Effector memory CD8-positive, alpha-beta T cell (primary cell): ENCODE data around the gene PPP1R14D.

ENCODE experiments used
- ATAC-seq: fragments of 150-1000 bp; cut with Tn5 transposase; replicated peaks from 2 replicates; pipeline ENCODE4 v1.10.0; 2021; ENCODE audit warnings: mild to moderate bottlenecking, moderate library complexity
- DNase-seq, 3 experiments: peaks; one replicate each; pipeline ENCODE4 v3.0.0; 2021
- H3K27ac Mint-ChIP-seq, 2 donors: one replicate each; pipeline ENCODE4 v1.8.0; 2022; ENCODE audit warnings: mild to moderate bottlenecking in 2 of 2, mixed read lengths in 2 of 2, moderate library complexity in 2 of 2
- H3K27me3 Mint-ChIP-seq, 2 donors: one replicate each; pipeline ENCODE4 v1.8.0; 2022; ENCODE audit warnings: mixed read lengths in 2 of 2
- H3K36me3 Mint-ChIP-seq: one replicate; pipeline ENCODE4 v1.8.0; 2022; ENCODE audit warnings: mild to moderate bottlenecking, moderate library complexity, mixed read lengths; ENCODE audit not compliant: insufficient read depth
- H3K4me1 Mint-ChIP-seq, 2 donors: one replicate each; pipeline ENCODE4 v1.8.0; 2022; ENCODE audit warnings: low read depth in 2 of 2, mixed read lengths in 2 of 2
- H3K4me3 Mint-ChIP-seq, 2 donors: one replicate each; pipeline ENCODE4 v1.8.0; 2022; ENCODE audit warnings: mild to moderate bottlenecking in 2 of 2, mixed read lengths in 2 of 2, moderate library complexity in 2 of 2
- H3K9me3 Mint-ChIP-seq, 2 donors: one replicate each; pipeline ENCODE4 v1.8.0; 2022; ENCODE audit warnings: mixed read lengths in 2 of 2

PPP1R14D gene

DNA sequence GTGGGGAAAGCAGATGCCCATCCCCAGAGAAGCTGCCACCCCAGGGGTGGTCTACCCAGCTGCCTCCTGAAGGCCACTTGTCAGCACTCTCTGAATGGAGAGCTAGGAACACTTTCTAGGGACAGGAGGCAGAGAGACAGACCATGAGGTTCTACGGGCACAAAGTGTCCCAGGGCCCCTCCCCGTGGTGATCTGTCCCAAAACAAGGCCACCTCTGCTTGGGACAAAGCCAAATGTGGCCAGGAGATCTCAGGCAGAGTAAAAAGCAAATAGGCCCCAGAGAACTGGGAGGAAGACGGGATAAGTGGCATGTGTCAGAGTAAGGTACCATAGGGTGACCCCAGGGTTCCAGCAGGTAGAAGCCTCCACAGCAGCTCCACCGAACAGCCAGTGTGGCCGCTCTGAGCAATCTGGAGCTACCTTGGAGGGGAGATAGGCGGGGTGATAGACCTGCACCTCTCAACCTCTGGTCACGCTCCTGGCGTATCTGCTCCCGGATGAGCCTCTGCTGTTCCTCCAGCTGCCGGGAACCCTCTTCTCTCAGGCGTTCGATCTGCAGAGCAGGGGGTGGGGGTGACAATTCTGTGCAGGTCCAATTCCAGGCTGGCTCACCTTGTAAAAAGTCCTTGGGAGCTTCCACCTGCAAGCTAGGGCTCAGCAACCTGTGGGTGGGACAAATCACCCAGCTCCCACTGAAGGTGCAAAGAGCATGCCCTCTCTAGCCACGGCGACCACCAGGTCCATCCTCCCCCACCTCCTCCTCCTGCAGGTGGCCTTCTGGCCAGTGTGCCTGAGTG, 52.6 kb downstream of the PPP1R14D start:
- H3K4me3 Mint-ChIP-seq: no peak overlapping the region
- H3K9me3 Mint-ChIP-seq: no peaks in the 10 kb centered on the region
- no peaks in the 10 kb centered on the region for H3K27me3 Mint-ChIP-seq
- peaks cover 8 to 16% of the 10 kb centered on the region in 2 donors for H3K4me1 Mint-ChIP-seq
- no peak for ATAC-seq
- H3K36me3 Mint-ChIP-seq: peaks cover 34% of the 10 kb centered on the region
- H3K27ac Mint-ChIP-seq: peak overlapping the region; percentile 69 to 80
- DNase-seq: no peak

- Mint-ChIP-seq H3K9me3 (no peaks in the 10 kb centered on the region), H3K4me1 (peaks cover 10 to 19% of the 10 kb centered on the region in 2 donors), H3K27ac (no peak overlapping the region), H3K27me3 (no peaks in the 10 kb centered on the region), H3K36me3 (peaks cover 34% of the 10 kb centered on the region), H3K4me3 (no peak overlapping the region)
- DNase-seq (no peak), ATAC-seq (no peak)
Measured at GRCh38 chr15:40775007-40775406, 53.5 kb downstream of the PPP1R14D start.

DNA sequence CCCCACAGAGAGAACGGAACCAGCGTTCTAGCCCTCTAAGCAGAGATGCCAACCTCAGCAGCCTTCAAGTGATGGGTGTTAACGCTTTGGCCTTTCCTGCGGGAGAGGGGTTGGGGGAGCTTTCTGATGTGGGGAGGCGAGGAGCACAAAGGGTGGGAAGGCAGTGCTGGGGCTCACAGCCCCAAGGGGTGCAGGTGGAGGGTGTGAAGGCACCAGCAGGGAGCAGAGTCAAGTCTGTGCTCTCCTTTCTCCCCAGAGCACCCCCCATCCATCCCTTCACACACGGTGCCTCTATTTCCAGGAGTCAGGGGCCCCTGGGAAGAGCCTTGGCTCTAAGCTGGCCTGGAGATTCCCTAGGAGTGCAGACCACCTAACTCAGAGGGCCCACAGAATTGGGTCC, 54.6 kb downstream of the PPP1R14D start:
- Mint-ChIP-seq H3K4me3 (no peak overlapping the region), H3K9me3 (no peaks in the 10 kb centered on the region), H3K27me3 (no peaks in the 10 kb centered on the region), H3K36me3 (peaks cover 40% of the 10 kb centered on the region), H3K4me1 (peaks cover 21 to 23% of the 10 kb centered on the region in 2 donors), H3K27ac (no peak overlapping the region)
- DNase-seq (no peak), ATAC-seq (no peak)

- H3K4me1 Mint-ChIP-seq: peaks cover 25 to 27% of the 10 kb centered on the region in 2 donors
- DNase-seq (no peak), ATAC-seq (no peak)
- H3K9me3 Mint-ChIP-seq: no peaks in the 10 kb centered on the region
- H3K36me3 Mint-ChIP-seq: peaks cover 40% of the 10 kb centered on the region
- no peak overlapping the region for H3K4me3 Mint-ChIP-seq
- H3K27ac Mint-ChIP-seq: no peak overlapping the region
- H3K27me3 Mint-ChIP-seq: no peaks in the 10 kb centered on the region
Measured at GRCh38 chr15:40773496-40773895, 55.0 kb downstream of the PPP1R14D start.

GRCh38 chr15:40772014-40772413, 56.5 kb downstream of the PPP1R14D start:
- Mint-ChIP-seq H3K36me3 (peaks cover 35% of the 10 kb centered on the region), H3K27me3 (no peaks in the 10 kb centered on the region), H3K4me1 (peaks cover 23 to 28% of the 10 kb centered on the region in 2 donors), H3K4me3 (no peak overlapping the region), H3K27ac (no peak overlapping the region), H3K9me3 (no peaks in the 10 kb centered on the region)
- DNase-seq: no peak
- ATAC-seq: no peak

- H3K27ac Mint-ChIP-seq: no peak overlapping the region
- H3K4me1 Mint-ChIP-seq: peaks cover 15 to 24% of the 10 kb centered on the region in 2 donors
- no peaks in the 10 kb centered on the region for H3K9me3 Mint-ChIP-seq
- no peaks in the 10 kb centered on the region for H3K27me3 Mint-ChIP-seq
- ATAC-seq (no peak), DNase-seq (no peak)
- H3K36me3 Mint-ChIP-seq: peaks cover 29% of the 10 kb centered on the region
- H3K4me3 Mint-ChIP-seq: no peak overlapping the region
Measured at GRCh38 chr15:40771242-40771641, 57.3 kb downstream of the PPP1R14D start.

DNA sequence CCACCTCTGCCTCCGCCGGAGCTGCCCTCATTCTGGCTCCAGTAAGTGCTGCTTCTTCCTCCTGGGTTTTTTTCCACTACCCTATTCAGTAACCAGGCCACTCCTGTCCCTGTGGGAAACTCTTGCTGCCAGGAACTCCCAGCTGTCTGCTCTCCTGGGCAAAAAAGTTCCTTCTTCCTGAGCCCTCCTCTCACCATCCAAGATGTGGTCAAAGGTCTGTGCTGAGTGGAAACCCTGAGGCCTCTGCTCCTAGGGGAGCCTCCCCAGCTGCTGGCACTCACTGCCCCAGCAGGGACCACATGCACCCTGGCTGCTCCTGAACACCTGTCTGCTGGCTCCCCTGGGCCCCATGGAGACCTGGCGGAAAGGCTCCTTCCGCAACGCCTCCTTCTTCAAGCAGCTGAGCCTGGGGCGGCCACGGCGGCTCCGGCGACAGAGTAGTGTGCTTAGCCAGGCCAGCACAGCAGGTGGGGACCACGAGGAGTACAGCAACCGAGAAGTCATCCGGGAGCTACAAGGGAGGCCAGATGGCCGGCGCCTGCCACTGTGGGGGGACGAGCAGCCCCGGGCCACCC, 58.3 kb downstream of the PPP1R14D start:
- peaks cover 24 to 34% of the 10 kb centered on the region in 2 donors for H3K4me1 Mint-ChIP-seq
- no peak for DNase-seq
- H3K36me3 Mint-ChIP-seq: peaks cover 23% of the 10 kb centered on the region
- no peaks in the 10 kb centered on the region for H3K27me3 Mint-ChIP-seq
- peak overlapping the region; percentile 60 to 74 for H3K4me3 Mint-ChIP-seq
- peak overlapping the region; percentile 84 to 91 for H3K27ac Mint-ChIP-seq
- ATAC-seq: no peak
- H3K9me3 Mint-ChIP-seq: no peaks in the 10 kb centered on the region

GRCh38 chr15:40769274-40770146, 59.0 kb downstream of the PPP1R14D start, which contains the start of gene C15orf62:
TSS of gene C15orf62 (plus strand) at chr15:40769980. CDS start at chr15:40770496, 516 bp downstream.
- peak; percentile 25 for ATAC-seq
- Mint-ChIP-seq H3K4me1 (peaks cover 28 to 41% of the 10 kb centered on the region in 2 donors), H3K36me3 (peaks cover 18% of the 10 kb centered on the region), H3K4me3 (peak within 1 kb of the TSS; percentile 60 to 74), H3K27ac (peak within 1 kb of the TSS; percentile 84 to 91), H3K9me3 (no peaks in the 10 kb centered on the region), H3K27me3 (no peaks in the 10 kb centered on the region)
- DNase-seq: peak; percentile 13 to 26 (median 25)

DNA sequence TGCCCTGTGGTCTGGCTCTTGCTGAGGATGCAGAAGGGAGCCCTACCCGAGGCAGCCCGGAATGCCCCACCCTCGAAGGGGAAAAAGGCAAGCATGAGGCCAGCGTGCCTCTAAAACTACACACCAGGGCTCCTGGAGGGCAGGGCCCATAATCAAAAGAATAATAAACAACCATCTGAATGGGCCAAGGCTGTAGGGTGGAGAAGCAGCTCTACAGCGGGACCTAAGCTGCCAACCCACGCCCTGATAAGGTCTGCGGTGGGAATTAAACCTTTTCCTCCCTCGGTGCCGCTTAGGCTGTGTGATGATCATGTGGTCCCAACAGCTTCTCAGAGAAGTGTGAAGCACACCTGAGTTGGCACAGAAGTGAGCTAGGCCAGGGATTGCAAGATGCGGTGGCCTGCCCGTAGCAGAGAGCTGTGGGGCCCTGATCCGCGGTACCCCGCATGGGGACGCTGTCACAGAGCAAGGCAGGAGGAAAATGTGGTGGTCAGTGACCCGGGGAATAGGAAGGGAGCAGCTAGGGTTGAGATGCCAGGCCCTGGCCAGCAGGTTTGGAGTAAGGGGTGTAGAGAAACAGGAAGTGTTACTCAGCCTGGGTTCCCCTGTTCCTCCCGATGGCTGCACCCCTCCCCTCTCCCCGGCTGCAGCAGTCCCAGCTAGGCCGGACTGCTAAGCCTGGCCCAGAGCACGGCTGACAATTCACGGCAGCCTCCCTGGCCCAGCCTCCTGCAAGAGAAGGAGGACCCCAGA, 59.8 kb downstream of the PPP1R14D start:
- Mint-ChIP-seq H3K27me3 (no peaks in the 10 kb centered on the region), H3K4me3 (peak overlapping the region; percentile 47 to 74), H3K9me3 (no peaks in the 10 kb centered on the region), H3K36me3 (peaks cover 15% of the 10 kb centered on the region), H3K4me1 (peaks cover 28 to 44% of the 10 kb centered on the region in 2 donors), H3K27ac (peak overlapping the region; percentile 84 to 91)
- ATAC-seq (no peak), DNase-seq (no peak)

- ATAC-seq (no peak), DNase-seq (no peak)
- peak overlapping the region in 1 of 2 donors; percentile 91 for H3K27ac Mint-ChIP-seq
- peaks cover 28 to 47% of the 10 kb centered on the region in 2 donors for H3K4me1 Mint-ChIP-seq
- H3K4me3 Mint-ChIP-seq: peak overlapping the region in 1 of 2 donors; percentile 47
- peaks cover 18% of the 10 kb centered on the region for H3K36me3 Mint-ChIP-seq
- no peaks in the 10 kb centered on the region for H3K27me3 Mint-ChIP-seq
- H3K9me3 Mint-ChIP-seq: no peaks in the 10 kb centered on the region
Measured at GRCh38 chr15:40767838-40768500, 60.5 kb downstream of the PPP1R14D start.

DNA sequence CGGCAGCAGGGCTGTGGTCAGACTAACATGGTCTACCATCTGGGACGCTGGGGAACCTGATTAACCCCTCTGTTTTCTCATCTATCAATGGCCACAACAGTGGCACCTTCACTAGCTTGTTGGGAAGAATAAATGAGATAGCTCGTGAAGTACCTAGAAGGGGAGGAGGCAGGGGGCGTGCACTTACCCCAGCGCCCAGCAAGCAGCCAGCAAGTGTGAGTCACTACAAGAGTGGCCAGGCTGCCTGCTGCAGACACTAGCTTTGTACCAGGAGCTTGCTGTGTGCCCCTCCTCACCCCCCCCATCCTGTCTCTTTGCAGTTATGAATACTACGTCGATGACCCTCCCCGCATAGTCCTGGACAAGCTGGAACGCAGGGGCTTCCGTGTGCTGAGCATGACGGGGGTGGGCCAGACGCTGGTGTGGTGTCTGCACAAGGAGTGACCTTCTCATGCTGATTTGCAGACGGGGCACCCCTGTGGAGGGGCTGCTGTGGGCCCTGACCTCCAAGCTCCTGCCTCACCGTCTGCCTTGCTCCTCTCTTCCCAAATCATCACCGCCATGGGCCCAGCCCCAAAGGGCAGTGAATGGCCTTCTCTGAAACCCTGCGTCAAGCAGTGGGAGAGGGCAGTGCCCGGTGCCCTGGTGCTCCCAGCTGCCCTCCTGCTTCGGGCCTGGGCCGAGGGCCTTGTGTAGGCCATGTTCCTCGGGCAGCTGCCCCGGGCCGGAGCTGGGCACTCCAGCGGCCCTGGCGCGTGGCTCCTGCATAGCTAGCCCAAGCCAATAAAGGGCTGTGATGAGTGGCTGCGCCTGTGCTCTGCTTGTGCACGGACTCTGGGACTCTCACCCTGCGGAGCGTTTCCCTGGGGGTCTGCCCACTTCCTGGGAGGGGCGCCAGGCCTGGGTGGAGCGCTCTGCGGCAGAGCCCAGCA, 61.3 kb downstream of the PPP1R14D start:
- peaks cover 28 to 47% of the 10 kb centered on the region in 2 donors for H3K4me1 Mint-ChIP-seq
- no peak overlapping the region for H3K4me3 Mint-ChIP-seq
- no peak overlapping the region for H3K27ac Mint-ChIP-seq
- DNase-seq (no peak), ATAC-seq (no peak)
- H3K9me3 Mint-ChIP-seq: no peaks in the 10 kb centered on the region
- H3K27me3 Mint-ChIP-seq: no peaks in the 10 kb centered on the region
- H3K36me3 Mint-ChIP-seq: peaks cover 21% of the 10 kb centered on the region
